HK-2 (cell line): ENCODE results near the gene SMG7.
A peak's percentile ranks its signal among the peaks of the same experiment; 100 is the strongest.

Source experiments
- DNase-seq: peaks from one replicate; pipeline ENCODE4 v3.0.0-alpha.2; 2018; ENCODE audit not compliant: unreplicated experiment

SMG7 gene

GRCh38 chr1:183467687-183468086, 4.6 kb upstream of the SMG7 start:
- DNase-seq: no peak

GRCh38 chr1:183470147-183470960, 1.9 kb upstream of the SMG7 start:
- peak; percentile 85 for DNase-seq

- DNase-seq: peak; percentile 80
Measured at GRCh38 chr1:183470961-183471742, 1.1 kb upstream of the SMG7 start.

GRCh38 chr1:183471743-183472487, 384 bp upstream of the SMG7 start:
- peak; percentile 98 for DNase-seq

GRCh38 chr1:183473217-183473536, 878 bp downstream of the SMG7 start:
- DNase-seq: no peak

GRCh38 chr1:183476081-183476480, 3.8 kb downstream of the SMG7 start:
- DNase-seq: no peak

- DNase-seq: no peak
Measured at GRCh38 chr1:183477986-183478781, 5.9 kb downstream of the SMG7 start.

GRCh38 chr1:183480971-183481441, 8.7 kb downstream of the SMG7 start:
- no peak for DNase-seq

- DNase-seq: no peak
Measured at GRCh38 chr1:183483224-183483623, 10.9 kb downstream of the SMG7 start.

GRCh38 chr1:183484254-183484653, 12.0 kb downstream of the SMG7 start:
- no peak for DNase-seq

- DNase-seq: no peak
Measured at GRCh38 chr1:183484851-183485250, 12.6 kb downstream of the SMG7 start.

GRCh38 chr1:183487674-183488442, 15.6 kb downstream of the SMG7 start:
- DNase-seq: no peak

GRCh38 chr1:183490932-183491331, 18.6 kb downstream of the SMG7 start:
- no peak for DNase-seq

- peak; percentile 42 for DNase-seq
Measured at GRCh38 chr1:183493540-183494245, 21.4 kb downstream of the SMG7 start.

- no peak for DNase-seq
Measured at GRCh38 chr1:183495420-183495819, 23.1 kb downstream of the SMG7 start.

- DNase-seq: no peak
Measured at GRCh38 chr1:183497218-183497617, 24.9 kb downstream of the SMG7 start.

GRCh38 chr1:183498342-183498991, 26.2 kb downstream of the SMG7 start:
- no peak for DNase-seq

GRCh38 chr1:183505454-183506089, 33.3 kb downstream of the SMG7 start:
- DNase-seq: no peak

GRCh38 chr1:183506561-183506960, 34.3 kb downstream of the SMG7 start:
- DNase-seq: no peak
